ENCODE results near the gene MYO16.
"Not testable (repeated sequence)": the region's sequence is repeated elsewhere in the genome, so short reads cannot be mapped to it uniquely, and the experiment has no call there.

The MYO16 gene

DNA sequence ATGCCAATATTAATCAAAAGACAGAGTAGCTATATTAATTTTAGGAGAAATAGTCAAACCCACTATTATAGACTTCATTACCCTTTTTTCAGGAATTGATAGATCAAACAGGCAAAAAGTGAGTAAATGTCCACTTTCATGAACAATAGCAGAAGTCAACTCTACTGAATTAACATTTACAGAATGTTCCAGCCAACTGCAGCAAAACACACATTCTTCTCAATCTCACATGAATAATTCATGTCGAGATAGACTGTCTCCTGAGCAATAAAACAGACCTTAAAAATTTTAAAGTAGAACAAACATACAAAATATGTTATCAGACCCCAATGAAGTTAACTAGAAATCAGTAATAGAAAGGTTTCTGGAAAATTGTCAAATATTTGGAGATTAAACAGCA lies 118.4 kb downstream of the MYO16 start:
- no peak for DNase-seq

DNA sequence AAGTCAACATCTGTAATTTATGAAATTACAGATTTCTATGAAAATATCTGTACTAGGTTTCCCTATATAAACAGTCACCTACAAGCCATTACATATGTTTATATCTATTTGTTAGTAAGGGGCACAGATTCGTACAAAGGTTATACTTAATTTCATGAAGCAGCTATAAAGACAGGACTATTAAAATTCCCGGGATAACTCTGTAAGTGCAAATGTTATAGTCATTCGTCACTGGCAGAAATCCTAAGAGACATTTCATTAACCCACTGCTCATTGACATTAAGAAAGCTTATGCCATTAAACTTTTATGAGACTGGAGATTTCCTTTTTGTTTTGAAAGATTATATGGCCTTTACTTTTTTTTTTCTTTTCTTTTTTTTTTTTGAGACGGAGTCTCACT lies 122.9 kb downstream of the MYO16 start:
- no peak for DNase-seq

DNA sequence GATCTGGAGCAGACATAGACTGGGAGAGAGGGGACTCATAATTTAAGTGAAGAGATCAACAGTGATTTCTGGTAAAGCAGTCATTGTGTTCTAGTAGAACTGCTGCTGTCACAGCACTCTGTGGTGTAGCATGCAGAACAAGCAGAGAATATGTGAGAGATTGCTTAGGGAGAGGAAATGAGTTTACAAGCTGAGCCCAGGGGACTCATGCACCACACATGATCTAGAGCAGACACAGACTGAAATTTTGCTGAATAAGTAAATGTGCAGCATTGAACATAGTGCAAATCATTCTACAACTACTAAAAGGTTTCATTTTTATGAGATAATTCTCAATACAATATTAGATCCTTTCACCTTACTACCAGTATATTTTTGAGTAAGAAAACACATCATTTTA lies 125.7 kb downstream of the MYO16 start:
- no peak for DNase-seq

DNA sequence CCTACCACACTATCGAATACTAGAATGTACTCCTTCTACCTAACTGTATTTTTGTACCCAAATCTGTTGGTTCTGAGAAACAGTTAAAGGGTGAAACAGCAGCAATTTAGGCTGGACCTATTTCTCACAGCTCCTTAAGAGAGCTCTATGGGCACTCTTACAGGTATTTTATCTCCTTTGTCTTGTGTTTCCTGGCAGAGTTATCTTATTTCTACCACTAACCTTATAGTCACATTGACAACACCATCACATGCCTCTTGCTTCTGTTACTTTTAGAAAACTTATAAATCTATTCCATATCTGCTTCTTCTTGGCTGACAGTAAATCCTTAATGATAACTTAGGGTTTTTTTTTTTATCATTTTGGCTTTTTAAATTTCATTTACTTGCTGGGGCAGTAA lies 130.7 kb downstream of the MYO16 start:
- DNase-seq = no peak

DNA sequence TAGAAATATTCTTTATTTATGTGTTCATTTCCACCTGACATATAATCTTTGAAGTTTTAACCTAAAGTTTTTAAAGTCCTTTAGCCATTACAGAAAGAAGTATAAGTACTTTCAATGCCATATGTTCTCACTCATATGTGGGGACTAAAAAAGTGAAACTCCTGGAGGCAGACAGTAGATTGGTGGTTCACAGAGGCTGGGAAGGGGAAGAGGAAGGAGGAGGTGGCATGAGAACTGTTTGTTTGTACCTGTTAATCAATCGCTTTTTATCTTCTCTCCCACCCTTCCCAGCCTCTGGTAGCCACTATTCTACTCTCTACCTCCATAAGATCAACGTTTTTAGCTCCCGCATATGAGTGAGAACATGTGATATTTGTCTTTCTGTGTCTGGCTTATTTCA lies 131.1 kb downstream of the MYO16 start:
- no peak for DNase-seq

DNA sequence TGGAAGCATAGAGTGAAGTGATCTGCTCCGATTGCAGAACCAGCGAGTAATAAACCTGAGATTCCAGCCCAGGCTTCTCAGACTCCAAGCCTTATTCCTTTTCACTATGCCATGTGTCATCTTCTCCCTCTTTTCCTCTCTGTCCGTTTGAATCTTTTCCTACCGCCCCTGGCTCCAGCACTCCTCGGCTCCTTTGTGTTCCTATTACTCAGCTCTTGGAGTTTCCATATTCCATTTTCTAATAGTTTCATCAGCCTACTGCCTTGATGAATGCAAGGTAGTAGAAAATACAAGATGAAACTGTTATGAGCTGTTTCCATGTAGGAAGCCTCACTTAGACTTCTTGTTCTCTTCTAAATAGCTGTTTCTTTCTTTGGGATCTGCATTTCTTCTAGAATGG lies 138.6 kb downstream of the MYO16 start:
- DNase-seq = no peak

DNA sequence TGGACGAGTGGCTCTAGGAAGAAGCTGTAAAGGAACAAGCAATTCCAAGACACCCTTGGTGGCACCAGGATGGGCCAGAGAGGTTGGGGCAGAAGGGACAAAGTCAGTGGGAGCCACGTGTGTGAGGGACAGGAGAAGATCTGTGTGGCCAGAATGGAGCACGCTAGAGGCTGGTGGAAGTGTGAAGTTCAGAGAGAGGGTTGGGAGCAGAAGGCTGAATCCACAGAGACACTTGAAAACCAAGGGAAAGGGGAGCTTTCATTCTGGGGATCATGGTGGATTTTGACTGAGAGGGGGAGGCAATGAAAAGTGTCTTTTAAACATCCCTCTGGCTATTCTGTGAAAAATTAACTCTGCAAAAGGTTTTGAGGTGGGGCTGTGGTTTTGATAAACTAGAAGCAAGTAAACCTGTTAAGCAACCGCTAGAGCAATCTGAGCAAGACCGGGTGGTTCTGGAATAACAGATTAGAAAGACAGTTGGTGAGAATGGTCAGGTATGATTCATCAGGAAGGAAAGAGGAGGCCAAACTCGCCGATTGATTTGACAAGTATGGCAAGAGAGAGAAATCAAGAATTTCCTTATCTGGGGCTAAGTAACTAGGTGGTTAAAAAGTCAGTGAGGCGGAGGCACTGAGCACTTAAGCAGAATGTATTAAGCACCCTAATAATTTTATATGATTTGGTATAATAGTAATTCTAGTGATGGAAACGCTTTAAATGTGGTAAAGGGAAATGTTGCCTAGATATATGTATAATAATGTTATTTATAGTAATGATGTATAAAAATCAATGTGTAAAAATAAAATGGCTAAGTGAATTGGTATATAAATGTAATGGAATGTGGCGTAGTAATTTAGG lies 140.0 kb downstream of the MYO16 start:
- peak; percentile 97 for DNase-seq

DNA sequence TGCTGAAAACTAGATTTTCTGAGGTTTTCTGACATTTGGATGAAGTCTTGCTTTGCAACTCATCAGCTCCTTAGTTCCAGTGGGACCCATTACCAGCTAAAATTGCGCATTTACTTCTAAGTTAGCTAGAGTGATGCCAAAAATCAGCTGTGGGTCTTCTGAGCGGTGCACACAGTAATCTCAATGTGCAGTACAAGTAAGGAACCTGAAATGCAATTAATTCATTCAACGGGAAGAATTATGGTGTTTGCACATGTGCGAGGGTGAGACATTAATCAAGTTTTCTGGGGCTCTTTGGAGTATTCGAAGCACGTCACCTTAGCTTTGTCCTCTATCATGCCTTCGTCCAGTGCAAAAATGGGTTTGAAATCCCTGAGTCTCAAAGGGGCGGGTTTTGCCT lies 146.2 kb downstream of the MYO16 start:
- DNase-seq = no peak

DNA sequence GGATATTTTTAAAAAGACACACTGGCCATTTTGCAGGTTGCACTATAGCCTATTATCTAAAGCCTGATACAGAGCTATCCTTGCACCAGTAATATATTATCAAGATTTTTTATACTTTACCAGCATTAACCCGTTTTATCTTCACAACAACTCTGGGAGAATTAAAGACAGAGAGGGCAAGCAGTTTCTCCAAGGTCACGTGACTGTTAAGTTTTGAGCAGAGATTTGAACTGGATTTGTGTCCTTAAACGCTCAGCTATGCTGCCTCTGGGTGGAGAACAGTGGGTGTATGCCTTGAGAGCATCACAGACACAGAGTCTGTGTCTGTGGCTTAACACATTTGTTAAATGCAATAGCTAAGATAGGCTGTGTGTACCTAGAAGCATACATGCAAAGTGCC lies 147.2 kb downstream of the MYO16 start:
- no peak for DNase-seq

DNA sequence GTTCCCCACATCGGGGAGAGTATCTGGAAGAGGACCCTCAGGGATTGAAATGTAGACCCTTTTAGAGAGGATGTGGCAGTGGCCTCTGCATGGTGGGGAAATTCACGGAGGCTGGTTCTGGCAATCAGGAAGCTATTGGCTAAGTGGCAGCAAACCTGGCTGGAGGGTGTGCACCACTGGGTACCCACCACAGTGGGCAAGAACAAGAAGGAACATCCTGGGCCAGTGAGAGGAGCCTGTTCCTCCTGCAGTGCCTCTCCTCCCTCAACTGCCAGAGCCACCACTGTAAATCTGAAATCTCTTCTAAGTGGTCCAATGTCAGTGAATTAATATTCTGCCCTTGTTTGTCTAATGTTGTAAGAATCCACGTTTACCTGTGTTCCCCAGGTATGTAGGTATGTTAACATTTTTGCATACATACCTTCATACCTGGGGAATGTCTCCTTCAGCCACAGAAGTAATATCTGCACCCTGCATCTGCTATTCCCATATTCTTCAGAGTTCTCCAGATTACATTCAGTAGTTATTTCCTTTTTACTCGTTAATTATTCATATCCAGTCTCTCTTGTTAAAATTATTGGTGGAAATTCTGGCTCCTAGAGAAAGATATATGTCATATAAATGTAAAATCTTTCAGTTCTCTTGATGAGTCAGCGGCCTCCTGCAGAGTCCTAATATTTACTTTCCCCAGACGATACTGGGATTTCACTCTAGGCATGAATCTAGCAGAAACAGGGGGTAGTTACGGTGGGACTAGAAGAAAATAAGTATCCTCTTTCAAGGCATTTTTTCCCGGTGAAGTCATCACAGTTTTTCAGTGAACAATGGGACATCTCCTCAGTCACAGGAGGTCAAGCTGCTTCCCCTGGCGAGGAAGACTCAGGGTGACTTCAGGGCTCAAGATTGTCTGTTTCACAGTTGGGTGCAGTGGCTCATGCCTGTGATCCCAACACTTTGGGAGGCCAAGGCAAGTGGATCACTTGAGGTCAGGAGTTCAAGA lies 148.3 kb downstream of the MYO16 start:
- no peak for DNase-seq

DNA sequence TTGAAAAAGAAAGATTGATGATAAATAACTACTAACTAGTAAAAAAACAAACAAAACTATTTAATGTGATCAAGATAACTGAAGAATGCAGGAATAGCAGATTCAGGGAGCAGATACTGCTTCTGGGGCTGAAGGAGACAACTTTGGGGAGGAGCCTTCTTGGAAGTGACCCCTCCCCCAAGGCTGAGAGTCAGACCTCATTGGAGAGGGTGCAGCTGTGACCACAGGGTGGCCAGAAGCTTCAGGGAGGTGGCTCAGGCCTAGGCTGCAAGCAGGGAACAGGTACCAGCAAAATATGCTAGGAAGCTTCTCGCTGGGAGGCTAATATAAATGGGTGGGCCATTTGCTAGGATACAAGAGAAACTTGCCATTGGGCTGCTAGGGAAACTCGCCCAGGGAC lies 149.9 kb downstream of the MYO16 start:
- DNase-seq = no peak

DNA sequence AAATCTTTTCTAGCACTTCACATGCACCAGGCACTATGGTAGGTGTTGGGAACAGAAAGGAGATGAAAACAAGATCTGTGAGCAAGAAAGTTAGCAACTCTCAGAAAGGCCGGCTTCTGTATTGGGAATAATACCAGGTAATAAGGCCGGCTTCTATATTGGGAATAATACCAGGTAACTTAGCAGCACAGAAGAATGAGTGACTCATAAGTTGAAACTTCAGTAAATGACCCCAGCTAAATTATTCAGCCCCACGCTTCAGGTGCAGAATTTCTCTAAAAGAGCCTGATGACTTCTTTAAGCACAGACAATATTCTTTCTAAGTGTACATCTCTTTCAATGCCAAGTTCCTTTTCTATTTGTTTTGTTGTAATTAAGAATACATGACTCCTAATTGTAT lies 151.3 kb downstream of the MYO16 start:
- no peak for DNase-seq

DNA sequence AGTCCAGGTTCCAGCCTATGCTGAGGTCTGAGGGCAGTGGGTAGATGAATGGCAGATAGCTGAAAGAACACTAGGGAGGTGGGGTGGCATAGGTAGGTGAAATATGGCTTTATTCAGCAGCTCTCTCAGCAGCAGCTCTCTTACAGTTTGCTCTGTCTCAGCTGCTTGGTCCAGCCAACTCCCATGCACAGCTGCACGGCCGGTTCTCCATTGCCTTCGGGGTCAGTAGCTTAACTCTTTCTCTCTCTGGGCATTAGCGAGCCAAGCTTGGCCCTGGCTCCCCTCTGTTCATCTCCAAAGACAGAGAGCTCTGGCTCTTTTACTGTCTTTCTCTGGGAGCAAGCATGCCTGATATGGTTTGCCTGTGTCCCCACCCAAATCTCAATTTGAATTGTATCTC lies 151.9 kb downstream of the MYO16 start:
- DNase-seq = no peak

DNA sequence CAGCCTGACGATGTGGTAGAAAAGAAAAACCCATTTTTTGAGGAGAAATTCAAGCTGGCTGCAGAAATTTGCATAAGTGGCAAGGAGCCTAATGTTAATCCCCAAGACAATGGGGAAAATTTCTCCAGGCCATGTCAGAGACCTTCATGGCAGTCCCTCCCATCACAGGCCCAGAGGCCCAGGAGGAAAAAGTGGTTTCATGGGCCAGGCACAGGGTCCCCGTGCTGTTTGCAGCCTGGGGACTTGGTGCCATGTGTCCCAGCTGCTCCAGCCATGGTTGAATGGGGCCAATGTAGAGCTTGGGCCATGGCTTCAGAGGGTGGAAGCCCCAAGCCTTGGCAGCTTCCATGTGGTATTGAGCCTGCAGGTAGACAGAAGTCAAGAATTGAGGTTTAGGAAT lies 153.1 kb downstream of the MYO16 start:
- DNase-seq = not testable (repeated sequence)

DNA sequence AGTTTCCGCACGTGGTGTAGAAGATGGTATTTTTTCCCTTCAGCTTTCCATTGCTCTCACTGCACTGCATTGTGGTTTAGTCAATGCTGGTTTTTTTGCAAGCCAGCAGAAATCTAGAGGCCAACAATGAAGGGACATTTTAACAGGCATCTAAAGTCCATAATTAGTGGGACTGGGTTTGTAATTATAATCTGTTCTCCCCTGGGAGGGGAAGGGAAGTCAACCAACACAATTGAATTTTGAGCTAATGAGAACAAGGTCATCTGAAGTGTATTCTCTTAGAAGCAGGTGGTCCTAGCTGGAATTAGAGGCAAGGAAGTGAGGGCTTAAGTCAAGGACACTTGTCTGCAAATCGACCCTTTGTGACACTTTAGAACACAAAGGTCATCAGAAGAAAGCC lies 156.4 kb downstream of the MYO16 start:
- no peak for DNase-seq

DNA sequence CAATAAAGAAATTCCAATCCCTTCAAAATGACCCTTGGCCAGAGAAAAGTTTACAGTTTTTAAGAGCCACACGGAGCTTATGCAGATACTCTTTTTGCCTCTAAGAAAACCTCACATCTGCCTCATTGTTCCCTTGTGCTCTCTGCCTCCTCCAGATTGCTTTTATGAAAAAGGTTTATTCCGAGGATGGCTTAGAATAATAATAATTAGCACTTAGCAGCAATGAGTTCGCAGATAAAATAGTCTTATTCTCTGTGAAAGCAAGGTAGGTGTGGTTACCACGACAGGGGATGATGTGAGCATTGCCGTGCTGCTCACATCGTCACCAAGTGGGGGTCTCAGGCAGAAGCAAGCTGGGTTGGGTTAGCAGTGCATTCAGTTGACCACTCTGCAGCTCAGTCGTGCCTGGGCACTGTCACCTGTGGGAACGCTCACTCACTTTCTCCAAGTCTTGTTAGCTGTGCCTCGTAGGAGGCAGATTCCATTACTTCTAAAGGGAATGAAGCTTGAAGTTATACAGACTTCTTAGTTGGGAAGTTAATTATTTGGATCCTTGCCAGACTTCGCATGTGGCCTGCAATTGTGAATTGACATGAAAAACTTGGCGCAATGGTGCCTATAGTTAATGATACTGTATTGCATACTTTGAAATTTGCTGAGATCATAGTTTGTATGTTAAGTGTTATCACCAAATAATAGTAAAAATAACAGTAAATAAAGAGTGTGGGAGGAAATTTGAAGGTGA lies 157.2 kb downstream of the MYO16 start:
- DNase-seq = no peak

DNA sequence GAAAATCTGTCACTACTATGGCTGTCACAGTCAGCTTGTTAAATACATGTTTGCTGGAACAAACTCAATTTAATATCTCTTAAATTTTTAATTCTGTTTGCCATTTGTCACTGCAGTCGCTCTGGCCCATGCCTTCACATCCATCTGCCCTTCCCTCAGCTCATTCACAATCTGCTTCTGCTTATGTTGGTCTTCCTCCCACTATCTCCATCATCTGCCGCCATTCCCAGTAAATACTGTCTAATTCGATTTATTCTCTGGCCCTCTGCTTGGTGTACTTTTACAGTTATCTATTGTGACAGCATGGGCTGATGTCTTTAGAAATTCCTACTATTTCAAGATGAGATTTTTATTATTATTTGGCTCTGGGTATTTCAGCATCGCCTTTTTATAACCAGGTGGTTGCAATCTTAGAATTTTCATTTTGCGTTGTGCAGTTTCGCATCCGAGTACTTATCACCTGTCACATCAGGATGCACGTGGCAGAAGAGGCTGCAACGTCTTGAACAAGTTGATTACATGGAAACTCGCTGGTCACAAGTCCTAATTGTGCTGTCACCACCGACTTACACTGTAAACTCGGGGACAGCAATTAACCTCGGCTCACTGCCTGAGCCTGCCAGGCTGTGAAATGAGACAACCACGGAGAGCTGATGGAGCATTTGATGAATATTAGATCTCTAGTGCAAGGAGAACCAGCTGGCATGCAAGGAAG lies 158.4 kb downstream of the MYO16 start:
- no peak for DNase-seq

DNA sequence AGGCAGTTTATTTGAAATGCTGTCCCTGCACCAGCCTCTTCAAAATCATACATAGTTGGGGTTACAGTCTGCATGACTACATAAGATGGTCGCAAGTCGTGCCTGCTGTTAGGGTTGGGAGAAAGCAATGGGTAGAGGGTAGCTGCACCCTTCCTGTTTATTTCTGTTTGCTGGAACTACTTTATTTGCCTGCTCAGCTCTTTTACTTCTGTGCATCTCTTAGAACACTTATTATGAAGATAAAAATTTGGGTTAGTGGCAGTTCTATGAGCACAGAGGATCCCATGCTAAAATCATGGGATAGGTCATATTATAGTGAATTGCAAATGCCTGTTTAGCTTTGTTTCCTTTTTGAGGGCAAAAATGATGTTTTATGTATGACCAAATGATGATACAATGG lies 160.1 kb downstream of the MYO16 start:
- no peak for DNase-seq

DNA sequence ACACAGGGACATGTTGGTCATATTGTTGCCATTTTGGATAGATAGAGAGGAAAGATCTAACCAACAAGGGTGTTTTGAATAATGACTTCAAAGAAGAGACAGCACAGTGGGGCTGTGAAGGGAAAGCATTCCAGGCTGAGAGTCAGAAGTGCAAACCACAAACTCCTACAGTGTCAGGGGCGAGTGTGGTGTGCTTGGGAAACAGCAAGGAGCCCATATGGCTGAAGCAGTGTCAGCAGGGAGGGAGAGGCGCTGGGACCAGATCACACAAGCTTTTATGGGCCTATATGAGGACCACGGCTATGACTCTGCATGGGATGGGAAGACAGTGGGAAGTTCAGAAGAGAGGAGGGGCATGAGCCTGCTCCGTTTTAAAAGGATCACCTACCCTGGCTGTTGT lies 166.4 kb downstream of the MYO16 start:
- DNase-seq = peak; percentile 19

DNA sequence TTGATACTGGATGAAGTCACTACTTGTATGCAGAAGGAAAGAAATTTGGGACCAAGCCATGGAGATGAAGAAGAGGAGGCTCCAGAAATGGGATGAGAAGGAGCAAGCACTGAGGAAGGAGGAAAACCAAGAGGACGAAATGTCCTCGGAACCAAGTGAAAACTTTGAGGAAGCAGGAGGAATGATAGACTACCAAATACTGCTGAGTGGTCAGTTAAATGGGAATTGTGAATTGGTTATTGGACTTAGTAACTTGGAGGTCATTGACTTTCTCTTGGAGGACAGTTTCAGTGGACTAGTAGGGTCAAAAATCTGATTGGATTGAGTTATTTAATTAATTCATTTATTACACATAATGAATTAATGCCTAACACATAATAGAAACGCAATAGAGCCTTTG lies 167.9 kb downstream of the MYO16 start:
- no peak for DNase-seq

DNA sequence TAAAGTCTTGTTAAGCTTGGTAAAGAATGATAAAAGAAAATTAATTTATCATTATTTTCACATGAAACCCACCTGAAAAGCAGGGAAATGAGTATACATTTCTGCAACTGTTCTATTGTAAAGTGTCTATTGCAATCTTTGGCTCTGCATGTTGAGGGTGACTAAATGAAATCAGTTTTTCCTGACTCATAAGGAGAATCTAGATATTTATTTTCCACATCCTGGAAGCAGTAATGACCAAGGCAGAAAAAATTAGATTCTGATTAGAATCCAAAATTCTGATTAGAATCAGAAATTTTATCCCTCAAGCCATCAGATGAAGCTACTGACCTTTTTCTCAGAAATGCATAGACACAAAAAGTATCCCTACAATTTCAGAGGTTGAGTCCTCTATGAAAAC lies 178.4 kb downstream of the MYO16 start:
- no peak for DNase-seq

DNA sequence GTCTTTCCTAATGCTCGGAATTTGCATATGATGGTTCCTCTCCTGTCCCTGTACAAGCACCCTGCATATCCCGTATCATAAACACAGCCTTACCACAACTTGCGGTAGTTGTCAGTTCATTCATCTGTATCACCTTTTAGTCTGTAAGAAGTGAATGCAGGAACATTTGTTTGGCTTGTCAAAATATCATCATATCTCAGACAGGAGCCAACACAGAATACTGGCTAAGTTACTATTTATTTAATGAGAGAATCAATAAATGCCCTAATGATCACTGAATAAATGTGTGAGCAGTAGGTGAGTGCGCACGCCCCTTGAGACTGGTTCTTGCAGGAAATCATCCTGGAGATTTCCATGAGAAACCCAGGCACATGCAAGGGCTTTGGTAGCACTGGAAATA lies 182.8 kb downstream of the MYO16 start:
- no peak for DNase-seq

DNA sequence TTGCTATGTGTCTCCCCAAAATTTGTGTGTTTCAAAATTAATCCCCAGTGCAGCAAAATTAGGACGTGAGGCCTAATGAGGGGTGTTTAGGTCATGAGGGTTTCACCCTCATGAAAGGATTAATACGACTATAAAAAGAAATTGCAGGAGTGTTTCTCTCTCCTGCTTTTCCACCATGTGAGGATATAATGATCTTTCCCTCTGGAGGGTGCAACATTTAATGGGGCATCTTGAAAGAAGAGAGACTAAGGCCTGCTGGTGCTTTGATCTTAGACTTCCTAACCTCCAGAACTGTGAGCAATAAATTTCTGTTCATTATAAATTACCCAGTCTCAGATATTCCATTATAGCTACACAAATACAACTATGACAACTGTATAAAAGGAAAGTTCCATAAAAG lies 183.2 kb downstream of the MYO16 start:
- no peak for DNase-seq

Data from NCI-H226 (cell line).